GM12875 (cell line): ENCODE measurements around the gene PARD6A.

Experiments
- H3K4me3 ChIP-seq: one replicate; pipeline ENCODE4 v1.5.1; 2011; ENCODE audit warnings: low read depth, low read length, control low read depth
- TF ChIP-seq, protein P1 (sequence below): IDR thresholded peaks from 2 replicates; pipeline ENCODE4 v1.5.1; 2011; ENCODE audit warnings: low read depth, mild to moderate bottlenecking, control low read depth, inconsistent platforms, low read length, moderate library complexity, borderline replicate concordance; ENCODE audit not compliant: insufficient read depth

The PARD6A gene

DNA sequence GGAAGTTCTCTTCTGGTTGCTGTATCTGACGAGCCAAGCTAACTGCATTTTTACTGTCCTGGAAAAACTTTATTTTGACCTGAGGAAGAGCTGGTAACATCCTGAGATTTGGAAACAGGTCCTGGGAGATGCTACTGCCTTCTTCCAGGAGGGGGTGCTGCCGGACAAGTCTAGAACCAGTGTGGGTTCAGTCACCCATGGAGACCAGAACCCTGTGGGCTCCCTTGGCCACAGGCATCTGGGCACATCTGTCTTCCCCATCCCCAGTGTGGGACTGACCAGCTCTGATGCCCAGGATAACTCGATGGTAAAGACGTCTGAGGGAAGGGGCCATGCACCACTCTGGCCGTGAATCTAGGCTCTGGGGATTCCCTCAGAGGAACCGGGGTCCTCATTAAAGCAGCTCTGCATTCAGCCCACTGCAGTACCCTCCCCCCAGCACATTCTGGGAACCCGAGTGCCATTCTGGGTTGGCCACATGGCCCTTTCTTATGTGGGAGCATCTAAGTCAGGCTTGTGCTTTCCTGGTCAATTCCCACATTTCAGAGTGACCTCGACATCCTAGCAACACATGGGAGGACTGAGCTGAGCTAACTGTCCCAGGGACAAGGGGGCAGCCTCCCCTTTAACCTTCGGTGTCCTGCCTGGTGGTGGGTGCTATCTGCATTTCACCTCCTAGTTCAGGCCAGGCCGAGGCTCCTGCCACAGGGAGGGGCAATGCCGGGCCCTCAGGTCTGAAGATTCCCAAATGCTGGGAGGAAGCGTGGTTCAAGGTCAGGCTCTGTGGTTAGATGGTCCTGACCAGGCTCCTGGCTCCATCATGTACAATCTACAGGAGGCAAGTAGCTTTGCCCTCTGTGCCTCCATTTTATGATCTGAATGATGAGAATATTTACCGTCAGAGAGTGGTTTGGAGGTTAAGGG is 12.2 kb downstream of the PARD6A start:
- H3K4me3 ChIP-seq: no peak overlapping the region
- TF ChIP-seq, protein P1, sequence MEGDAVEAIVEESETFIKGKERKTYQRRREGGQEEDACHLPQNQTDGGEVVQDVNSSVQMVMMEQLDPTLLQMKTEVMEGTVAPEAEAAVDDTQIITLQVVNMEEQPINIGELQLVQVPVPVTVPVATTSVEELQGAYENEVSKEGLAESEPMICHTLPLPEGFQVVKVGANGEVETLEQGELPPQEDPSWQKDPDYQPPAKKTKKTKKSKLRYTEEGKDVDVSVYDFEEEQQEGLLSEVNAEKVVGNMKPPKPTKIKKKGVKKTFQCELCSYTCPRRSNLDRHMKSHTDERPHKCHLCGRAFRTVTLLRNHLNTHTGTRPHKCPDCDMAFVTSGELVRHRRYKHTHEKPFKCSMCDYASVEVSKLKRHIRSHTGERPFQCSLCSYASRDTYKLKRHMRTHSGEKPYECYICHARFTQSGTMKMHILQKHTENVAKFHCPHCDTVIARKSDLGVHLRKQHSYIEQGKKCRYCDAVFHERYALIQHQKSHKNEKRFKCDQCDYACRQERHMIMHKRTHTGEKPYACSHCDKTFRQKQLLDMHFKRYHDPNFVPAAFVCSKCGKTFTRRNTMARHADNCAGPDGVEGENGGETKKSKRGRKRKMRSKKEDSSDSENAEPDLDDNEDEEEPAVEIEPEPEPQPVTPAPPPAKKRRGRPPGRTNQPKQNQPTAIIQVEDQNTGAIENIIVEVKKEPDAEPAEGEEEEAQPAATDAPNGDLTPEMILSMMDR: peak; percentile 90

DNA sequence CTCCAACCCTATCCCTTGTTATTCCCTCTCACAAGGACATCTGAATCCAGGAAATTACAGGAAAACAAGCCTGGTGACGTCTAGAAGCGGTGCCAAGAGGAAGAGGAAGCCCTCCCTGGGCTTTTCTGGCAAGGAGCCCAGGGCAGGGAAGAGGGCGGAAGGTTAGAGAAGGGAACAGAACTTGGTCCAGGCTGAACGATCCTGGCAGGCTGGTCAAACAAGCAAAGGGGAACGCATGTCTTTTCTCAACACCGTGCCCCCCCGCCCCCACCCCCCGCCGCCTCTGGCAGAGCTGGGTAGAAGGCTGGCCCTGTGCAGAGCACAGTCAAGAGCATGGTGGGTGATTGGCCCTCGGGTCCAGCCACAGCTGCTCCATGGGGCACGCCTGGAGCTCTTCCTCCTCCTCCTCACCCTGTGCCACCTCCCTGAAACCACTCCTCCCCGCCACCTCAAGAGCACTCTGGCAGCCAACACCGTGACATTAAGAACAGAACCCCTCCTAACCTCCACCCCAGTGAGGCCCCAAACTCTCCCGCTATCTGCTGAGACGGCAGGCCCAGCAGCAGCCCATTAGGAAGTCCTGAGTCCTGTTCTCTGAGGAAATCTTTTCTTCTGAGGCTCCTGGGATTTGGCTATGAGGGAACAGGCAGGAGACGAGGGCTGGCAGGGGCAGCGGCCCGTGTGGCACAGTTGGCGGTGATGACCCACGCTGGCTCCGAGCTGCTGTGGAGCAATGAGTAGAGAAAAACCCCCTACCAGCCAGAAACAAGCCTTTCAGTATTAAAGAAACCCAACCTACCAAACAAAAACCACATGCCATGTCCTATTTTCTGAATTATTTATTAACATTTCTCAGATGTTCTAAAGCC is 13.2 kb downstream of the PARD6A start:
- TF ChIP-seq, protein P1: no peak
- H3K4me3 ChIP-seq: no peak overlapping the region

DNA sequence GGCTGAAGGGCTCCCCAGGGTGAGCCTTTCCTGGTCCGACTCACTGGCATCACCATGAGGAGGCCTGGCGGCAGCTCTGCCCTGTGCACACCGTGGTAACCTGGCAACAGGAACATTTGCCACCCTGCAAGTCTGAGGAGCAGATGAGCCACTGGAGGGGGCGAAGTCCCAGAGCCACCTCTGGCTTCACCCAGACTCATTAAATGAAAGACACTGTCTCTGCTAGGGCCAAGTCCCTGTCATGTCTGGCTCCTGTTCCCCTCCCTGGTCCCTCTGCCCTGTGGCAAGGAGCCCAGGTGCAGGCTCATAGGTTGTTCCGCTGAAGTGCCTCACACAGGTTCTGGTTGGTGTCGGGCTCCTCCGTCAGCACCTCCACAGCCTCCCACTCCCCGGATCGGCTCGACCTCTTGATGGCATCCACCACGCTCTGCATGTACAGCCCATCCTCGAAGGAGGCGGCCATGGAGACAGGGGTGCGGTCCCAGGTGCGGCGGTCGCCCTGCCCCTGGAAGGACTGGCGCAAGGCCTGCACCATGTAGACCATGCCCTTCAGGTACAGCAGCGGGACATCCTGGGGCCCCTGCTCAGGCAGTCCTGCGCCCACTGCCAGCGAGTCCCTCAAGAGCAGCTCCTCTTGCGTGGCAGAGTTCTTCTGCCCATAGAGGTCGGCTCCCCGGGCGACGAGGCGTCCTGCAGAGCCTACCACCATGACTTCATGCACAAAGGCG is 14.3 kb downstream of the PARD6A start:
- TF ChIP-seq, protein P1: no peak
- no peak overlapping the region for H3K4me3 ChIP-seq

DNA sequence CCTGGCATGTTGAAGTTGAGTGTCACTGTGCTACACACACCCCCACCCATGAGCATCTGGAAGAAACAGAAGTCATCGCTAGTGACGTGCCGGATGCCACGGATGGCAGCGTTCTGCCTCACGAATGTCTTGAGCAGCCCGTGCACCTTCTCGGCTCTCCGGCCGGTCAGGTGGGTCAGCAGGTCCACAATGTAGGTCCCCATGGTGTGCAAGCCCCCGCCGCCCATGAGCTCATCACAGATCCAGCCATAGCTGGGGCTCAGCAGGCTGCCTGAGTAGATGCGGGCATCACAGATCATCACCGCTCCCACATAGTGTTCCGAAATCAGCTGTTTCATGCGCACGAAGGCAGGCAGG is 14.8 kb downstream of the PARD6A start:
- TF ChIP-seq, protein P1: no peak
- H3K4me3 ChIP-seq: no peak overlapping the region

DNA sequence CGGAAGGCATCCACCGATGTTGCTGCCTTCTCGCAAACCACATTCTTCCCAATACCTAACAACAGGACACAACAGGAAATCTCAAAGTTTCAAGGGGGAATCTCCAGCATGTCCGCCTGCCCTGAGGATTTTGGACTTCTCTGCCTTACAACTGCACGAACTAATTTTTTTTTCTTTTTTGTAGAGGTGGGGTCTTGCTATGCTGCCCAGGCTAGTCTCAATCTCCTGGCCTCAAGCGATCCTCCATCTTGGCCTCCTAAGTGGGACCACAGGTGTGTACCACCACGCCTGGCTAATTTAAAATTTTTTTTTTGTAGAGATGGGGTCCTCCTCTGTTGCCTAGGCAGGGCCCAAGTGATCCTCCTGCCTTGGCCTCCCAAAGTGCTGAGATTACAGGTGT is 15.2 kb downstream of the PARD6A start:
- no peak overlapping the region for H3K4me3 ChIP-seq
- TF ChIP-seq, protein P1: no peak

DNA sequence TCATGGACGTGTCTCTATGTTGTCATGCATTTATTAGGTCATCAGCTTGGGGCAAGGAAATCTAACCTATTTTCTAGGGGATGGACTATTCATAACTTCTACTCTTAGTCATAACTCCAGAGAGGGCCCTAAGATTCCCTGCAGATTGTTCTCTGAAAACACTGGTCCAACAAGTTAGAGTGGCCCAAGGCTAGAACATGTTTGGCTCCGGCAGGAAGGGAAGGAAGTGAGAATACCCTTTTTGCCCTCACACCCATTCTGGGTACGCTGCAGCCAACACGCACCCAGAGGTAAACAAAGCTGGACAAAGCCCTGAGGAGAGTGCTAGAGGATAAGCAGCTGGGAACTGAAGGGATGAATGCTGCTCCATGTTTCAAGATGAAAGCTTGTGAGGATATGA is 15.8 kb downstream of the PARD6A start:
- TF ChIP-seq, protein P1: no peak
- no peak overlapping the region for H3K4me3 ChIP-seq
